K562 (cell line): ENCODE data around the gene ZNF362. TPM values are rescaled to one million over a fixed set of nuclear protein-coding genes. Genes with fewer than 3 reads are reported as not detected.

Experiments
- ATAC-seq: fragments of 200-7000 bp; cut with Tn5 transposase; 3 replicates; pipeline ENCODE4 v1.9.1; 2020; ENCODE audit warnings: moderate library complexity
- BruUV-seq: library from RNA; stranded (reverse); fragments of 400-500 nt; replicated peaks from 2 replicates; lab custom pipeline; 2021; lab: Mats Ljungman, UMichigan
- CTCF ChIA-PET: fragments of 300-600 bp; formaldehyde crosslinking; extraction: SDS; loops from one replicate; lab custom pipeline; 2021; ENCODE audit warnings: low intra/inter-chr PET ratio; lab: Yijun Ruan, JAX
- POLR2A ChIA-PET: fragments of 300-600, 350-650 bp; sonication (Branson Sonifier 250); formaldehyde crosslinking; extraction: SDS; loops from one replicate; lab custom pipeline; 2021; ENCODE audit warnings: antibody characterized with exemption, inconsistent platforms; lab: Yijun Ruan, JAX
- DNase-seq, 4 experiments: peaks; one replicate each; pipeline versions ENCODE4 v3.0.0 to v3.0.0-alpha.2; 2011 to 2018; ENCODE audit warnings: low spot score in 3 of 4, mixed read lengths in 3 of 4; ENCODE audit errors: extremely low read depth in 1 of 4
- FAIRE-seq: peaks from 2 replicates; lab custom pipeline; 2011; peaks lifted over from hg19 to GRCh38; lab: Jason Lieb, UNC
- H2AFZ ChIP-seq: 2 replicates; pipeline ENCODE4 v1.6.0; 2011; ENCODE audit warnings: low read depth, low read length, control low read depth, inconsistent platforms
- H3K27ac ChIP-seq: fragments of 200-600 bp; 3 replicates; pipeline ENCODE4 v1.8.0; 2011; ENCODE audit warnings: low read depth, mild to moderate bottlenecking, control low read depth, inconsistent platforms, low read length, moderate library complexity, mixed read lengths; ENCODE audit errors: extremely low read depth
- H3K27me3 ChIP-seq, 2 experiments: fragments of 300-600 bp in 1 of 2; 2 replicates in 1 of 2; 3 replicates in 1 of 2; pipeline versions ENCODE4 v1.6.0 to v1.8.0; 2011; ENCODE audit warnings: inconsistent platforms in 2 of 2, low read length in 2 of 2, mild to moderate bottlenecking in 1 of 2, mixed read lengths in 1 of 2, moderate library complexity in 1 of 2; ENCODE audit not compliant: control insufficient read depth in 2 of 2, insufficient read depth in 2 of 2
- H3K36me3 ChIP-seq: fragments of 300-600 bp; 3 replicates; pipeline ENCODE4 v1.8.0; 2011; ENCODE audit warnings: mild to moderate bottlenecking, low read length, inconsistent platforms; ENCODE audit not compliant: control insufficient read depth, insufficient read depth
- H3K4me1 ChIP-seq, 2 experiments: fragments of 200-600 bp in 1 of 2; replicated peaks in 1 of 2; 2 replicates in 1 of 2; 3 replicates in 1 of 2; pipeline versions ENCODE4 v1.5.1 to v1.8.0; 2011; ENCODE audit warnings: inconsistent platforms in 2 of 2, low read length in 2 of 2, mild to moderate bottlenecking in 1 of 2, mixed read lengths in 1 of 2, moderate library complexity in 1 of 2; ENCODE audit not compliant: control insufficient read depth in 2 of 2, insufficient read depth in 2 of 2
- H3K4me2 ChIP-seq: 2 replicates; pipeline ENCODE4 v1.6.1; 2011; ENCODE audit warnings: low read length, control low read depth, inconsistent platforms, mixed read lengths; ENCODE audit not compliant: insufficient read depth
- H3K4me3 ChIP-seq: fragments of 200-600 bp; sonication (generic), shearing (Covaris generic); 2 replicates; pipeline ENCODE4 v1.5.1; 2016; ENCODE audit warnings: control low read depth, inconsistent platforms
- H3K79me2 ChIP-seq: fragments of 200-600 bp; 3 replicates; pipeline ENCODE4 v1.8.0; 2011; ENCODE audit warnings: low read length, inconsistent platforms; ENCODE audit not compliant: control insufficient read depth, insufficient read depth
- H3K9ac ChIP-seq, 2 experiments: 2 replicates each; pipeline versions ENCODE4 v1.6.0 to v1.6.1; 2011; ENCODE audit warnings: low read depth in 2 of 2, low read length in 2 of 2, control low read depth in 1 of 2, inconsistent platforms in 1 of 2, mild to moderate bottlenecking in 1 of 2, mixed read lengths in 1 of 2; ENCODE audit not compliant: insufficient read depth in 1 of 2
- H3K9me1 ChIP-seq: one replicate; pipeline ENCODE4 v1.6.0; 2011; ENCODE audit warnings: inconsistent platforms, mild to moderate bottlenecking, low read length, moderate library complexity; ENCODE audit not compliant: control insufficient read depth, insufficient read depth
- H3K9me3 ChIP-seq: replicated peaks from 2 replicates; pipeline ENCODE4 v1.5.1; 2011; ENCODE audit warnings: low read depth, low read length, inconsistent platforms; ENCODE audit not compliant: control insufficient read depth, insufficient read depth
- H4K20me1 ChIP-seq: replicated peaks from 2 replicates; pipeline ENCODE4 v1.6.1; 2011; ENCODE audit warnings: low read length, inconsistent platforms, mixed read lengths; ENCODE audit not compliant: control insufficient read depth, insufficient read depth
- AFF1 ChIP-seq, 2 experiments: fragments of 450-650 bp; IDR thresholded peaks; 2 replicates each; pipeline ENCODE4 v1.6.1; 2018; ENCODE audit warnings: mild to moderate bottlenecking in 2 of 2, low read depth in 1 of 2; ENCODE audit not compliant: partially characterized antibody in 2 of 2
- DACH1 ChIP-seq: fragments of 450-650 bp; IDR thresholded peaks from 2 replicates; pipeline ENCODE4 v1.6.1; 2018; ENCODE audit not compliant: partially characterized antibody
- GATA2 ChIP-seq: sonication (generic); formaldehyde crosslinking; IDR thresholded peaks from 2 replicates; pipeline ENCODE4 v1.4.0; 2020; ENCODE audit warnings: mild to moderate bottlenecking, missing genetic modification reagents
- HDAC6 ChIP-seq: IDR thresholded peaks from 2 replicates; pipeline ENCODE4 v1.6.1; 2012; ENCODE audit warnings: low read depth, mild to moderate bottlenecking, control low read depth, inconsistent platforms, low read length, moderate library complexity
- HMG20B ChIP-seq: fragments of 250-450 bp; sonication (Bioruptor Pico); IDR thresholded peaks from 2 replicates; pipeline ENCODE4 v1.5.0; 2021; ENCODE audit warnings: mild to moderate bottlenecking
- MBD2 ChIP-seq: sonication (generic); IDR thresholded peaks from 2 replicates; pipeline ENCODE4 v1.6.1; 2016; ENCODE audit warnings: low read depth, borderline replicate concordance
- MEIS2 ChIP-seq: fragments of 450-650 bp; IDR thresholded peaks from 2 replicates; pipeline ENCODE4 v1.6.1; 2014; ENCODE audit warnings: mild to moderate bottlenecking; ENCODE audit not compliant: partially characterized antibody
- MNT ChIP-seq, 2 experiments: fragments of 450-650 bp; conservative IDR thresholded peaks; 2 replicates each; pipeline ENCODE4 v1.6.1; 2017; ENCODE audit warnings: mild to moderate bottlenecking in 2 of 2, moderate library complexity in 2 of 2
- NFIC ChIP-seq: fragments of 450-650 bp; IDR thresholded peaks from 2 replicates; pipeline ENCODE4 v1.6.1; 2017; ENCODE audit warnings: mild to moderate bottlenecking, inconsistent platforms
- POLR2A ChIP-seq: fragments of 450-650 bp; conservative IDR thresholded peaks from 2 replicates; pipeline ENCODE4 v1.6.1; 2016
- SUPT5H ChIP-seq: fragments of 450-650 bp; IDR thresholded peaks from 2 replicates; pipeline ENCODE4 v1.6.1; 2016
- YBX1 ChIP-seq: fragments of 450-650 bp; IDR thresholded peaks from 2 replicates; pipeline ENCODE4 v1.7.1; 2016; ENCODE audit warnings: mild to moderate bottlenecking
- ZNF175 ChIP-seq: fragments of 200-800 bp; sonication (Bioruptor generic); IDR thresholded peaks from 2 replicates; pipeline ENCODE4 v1.6.1; 2016; ENCODE audit warnings: low read depth, mild to moderate bottlenecking, missing genetic modification characterization, missing compliant biosample characterization
- ZNF511 ChIP-seq: sonication (generic); formaldehyde crosslinking; IDR thresholded peaks from 2 replicates; pipeline ENCODE4 v1.8.0; 2022; ENCODE audit warnings: mild to moderate bottlenecking, missing genetic modification reagents
- WGBS: fragments of 100-300 bp; shearing (Covaris generic); methylation state at CpG from one replicate; pipeline ENCODE4 v1.1.6; 2016; ENCODE audit warnings: low coverage, mixed read lengths; ENCODE audit not compliant: insufficient coverage; ENCODE audit errors: missing lambda C conversion rate; 5-methylcytosine and 5-hydroxymethylcytosine counted together
- in situ Hi-C: fragments of 300-500 bp; cut with MboI; formaldehyde crosslinking; loops from 4 replicates; pipeline ENCODE4 v1.15.0; 2018; ENCODE audit warnings: inconsistent platforms, mixed read lengths
- intact Hi-C: fragments of 100-400 bp; cut with micrococcal nuclease; formaldehyde crosslinking; loops from 2 replicates; pipeline ENCODE4 v1.14.2; 2022
- polyA plus RNA-seq, 8 experiments: library from polyadenylated mRNA; depleted of rRNA in 4 of 8; stranded (reverse) in 5 of 8; unstranded in 3 of 8; fragments of >200 nt; fragmentation: Nextera tagmentation in 2 of 8; fragmentation: Illumina TruSeq in 1 of 8; extraction: Ambion mirVana in 2 of 8; extraction: Trizol in 1 of 8; gene quantifications; 2 replicates each; pipeline versions ENCODE4 v1.2.1 to v1.2.3, GENCODE V29; 2011 to 2014; ENCODE audit warnings: inconsistent platforms in 1 of 8, missing spikeins in 1 of 8
- total RNA-seq, 7 experiments: library from RNA; depleted of rRNA in 6 of 7; stranded (reverse); fragments of >200 nt in 6 of 7; fragmentation: Illumina TruSeq in 2 of 7; extraction: Trizol in 2 of 7; gene quantifications; 2 replicates each; pipeline versions ENCODE4 v1.2.1 to v1.2.3, GENCODE V29; 2011 to 2021; ENCODE audit warnings: low replicate concordance in 1 of 7
- TF ChIP-seq, protein P1 (sequence below), 2 experiments: fragments of 450-650 bp in 1 of 2; sonication (generic) in 1 of 2; formaldehyde crosslinking in 1 of 2; IDR thresholded peaks in 1 of 2; conservative IDR thresholded peaks in 1 of 2; 2 replicates each; pipeline versions ENCODE4 v1.6.1 to v1.8.1; 2016 to 2023; ENCODE audit warnings: mild to moderate bottlenecking in 2 of 2, moderate library complexity in 2 of 2, inconsistent platforms in 1 of 2, missing genetic modification reagents in 1 of 2

Gene ZNF362
- total and polyA plus RNA-seq, 9 of the 15 experiments (the other 6 are each of a cell fraction or from before 2014, with no cell fraction given), result 0.01 to 1.1 (median 0.35) TPM; not detected in 1

DNA sequence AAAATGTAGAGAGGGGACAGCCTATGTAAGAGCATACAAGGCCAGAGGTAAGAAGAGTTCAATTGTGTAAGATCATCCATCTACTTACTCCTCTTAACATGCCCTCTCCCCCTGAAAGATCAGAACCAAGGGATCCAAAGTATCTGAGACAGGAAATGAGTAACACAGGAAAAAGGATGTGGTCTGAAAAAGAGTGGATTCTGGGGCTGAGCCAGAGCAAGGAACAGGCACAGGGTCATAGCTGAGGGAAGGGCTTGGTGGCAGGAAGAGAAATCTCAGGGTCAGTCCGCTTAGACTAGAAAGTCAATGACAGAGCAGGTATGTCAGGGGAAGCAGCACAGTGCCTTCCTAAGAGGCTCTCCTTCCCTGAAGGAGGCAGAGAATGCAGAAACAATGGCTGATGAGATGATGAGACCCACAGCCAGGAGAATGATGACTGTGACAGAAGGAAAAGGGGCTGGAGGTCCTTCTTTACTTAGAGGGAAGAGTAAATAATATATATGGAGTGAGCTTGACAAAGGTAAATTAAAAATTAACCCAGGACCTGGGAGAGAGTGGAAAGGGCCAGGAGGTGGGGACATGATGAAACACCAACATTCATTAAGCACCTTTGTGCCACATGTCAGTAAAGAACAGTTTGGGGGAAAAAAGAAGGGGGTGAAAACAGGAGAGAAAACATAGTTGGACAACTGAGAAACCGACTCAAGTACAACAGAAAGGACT, 90.8 kb downstream of the ZNF362 start:
- ChIA-PET POLR2A (interaction anchor here (1.2 to 1.8 kb wide), 2 partner anchors 8 to 11 kb away, joined by 5 to 13 read pairs; no protein-coding TSS in a partner anchor), CTCF (no interaction called here)
- H3K9ac ChIP-seq, result peak overlapping the region; percentile 21 to 49; a peak in 1 of 4 replicates
- intact Hi-C loops (no loop called here), in situ Hi-C loops (no loop called here)
- peaks cover 39% of the 10 kb centered on the region; the same call in 2 of the 3 replicates for H3K36me3 ChIP-seq
- peaks cover 7% of the 10 kb centered on the region for H3K9me1 ChIP-seq
- peaks cover 35% of the 10 kb centered on the region in 2 experiments for H3K4me1 ChIP-seq
- FAIRE-seq (no peak), DNase-seq (peak in 2 of 4 experiments; percentile 36 to 61), ATAC-seq (0 out of 3 replicates have a peak, but pooled peaks have one; percentile 1)
- BruUV-seq, result no TSS peak
- no peaks in the 10 kb centered on the region for H3K9me3 ChIP-seq
- H3K27me3 ChIP-seq, result no peaks in the 10 kb centered on the region
- WGBS, result 33% methylated on average over 2 of the region's 2 CpGs
- peak overlapping the region; percentile 71; the same call in 1 of the 2 replicates for H3K4me3 ChIP-seq
- H3K79me2 ChIP-seq, result peaks cover 74% of the 10 kb centered on the region
- no peak overlapping the region for H2AFZ ChIP-seq
- peak overlapping the region; percentile 3; the same call in 1 of the 3 replicates for H3K27ac ChIP-seq
- peaks cover 26% of the 10 kb centered on the region for H4K20me1 ChIP-seq
- peak overlapping the region; percentile 79 for H3K4me2 ChIP-seq
- TF ChIP-seq GATA2 (no peak), MBD2 (no peak), MEIS2 (no peak), DACH1 (no peak), POLR2A (peak; percentile 48; the same call in 1 of the 2 replicates), ZNF175 (CRISPR knock-in tag) (peak; percentile 87), MNT (conservative IDR thresholded peaks at IDR 0.05) (no peak), ZNF511 (CRISPR knock-in tag) (no peak), AFF1 (IDR thresholded peaks at IDR 0.05; ENCODE audit: low read depth in 1 of 2, partially characterized antibody in 2 of 2) (no peak), YBX1 (no peak), HDAC6 (no peak), SUPT5H (peak; percentile 40; the same call in 1 of the 2 replicates), HMG20B (CRISPR knock-in tag) (no peak), NFIC (peak; percentile 65)
- TF ChIP-seq, protein P1, sequence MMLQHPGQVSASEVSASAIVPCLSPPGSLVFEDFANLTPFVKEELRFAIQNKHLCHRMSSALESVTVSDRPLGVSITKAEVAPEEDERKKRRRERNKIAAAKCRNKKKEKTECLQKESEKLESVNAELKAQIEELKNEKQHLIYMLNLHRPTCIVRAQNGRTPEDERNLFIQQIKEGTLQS (IDR thresholded peaks at IDR 0.05), result peak; percentile 55; the same call in 1 of the 2 replicates
- TF ChIP-seq, protein P1 (CRISPR knock-in tag; conservative IDR thresholded peaks at IDR 0.05), result no peak
